Endodermal cell (in vitro differentiated cells): ENCODE results near the gene SLC36A4. TPM values are rescaled to one million over a fixed set of nuclear protein-coding genes. Genes with fewer than 3 reads are reported as not detected.

Experiments
- DNase-seq: peaks from one replicate; pipeline ENCODE4 v3.0.0-alpha.2; 2017
- H3K27ac ChIP-seq: 2 replicates; pipeline ENCODE4 v1.5.1; 2013; ENCODE audit warnings: mild to moderate bottlenecking, low read depth, low read length, moderate library complexity
- H3K27me3 ChIP-seq: 2 replicates; pipeline ENCODE4 v1.6.1; 2013; ENCODE audit warnings: mild to moderate bottlenecking, low read length, moderate library complexity; ENCODE audit not compliant: insufficient read depth, control insufficient read depth, poor library complexity, severe bottlenecking
- H3K36me3 ChIP-seq: 2 replicates; pipeline ENCODE4 v1.7.0; 2013; ENCODE audit warnings: mild to moderate bottlenecking, low read length, moderate library complexity; ENCODE audit not compliant: control insufficient read depth, insufficient read depth
- H3K4me1 ChIP-seq: one replicate; pipeline ENCODE4 v1.7.0; 2013; ENCODE audit warnings: low read length; ENCODE audit not compliant: control insufficient read depth, insufficient read depth
- H3K4me3 ChIP-seq: 2 replicates; pipeline ENCODE4 v1.5.1; 2013; ENCODE audit warnings: mild to moderate bottlenecking, low read length, moderate library complexity
- H3K9ac ChIP-seq: 2 replicates; pipeline ENCODE4 v1.6.1; 2013; ENCODE audit warnings: mild to moderate bottlenecking, low read length, moderate library complexity; ENCODE audit not compliant: poor library complexity, severe bottlenecking; ENCODE audit errors: extremely low read depth
- H3K9me3 ChIP-seq: 2 replicates; pipeline ENCODE4 v1.6.1; 2013; ENCODE audit warnings: mild to moderate bottlenecking, low read length, moderate library complexity; ENCODE audit not compliant: control insufficient read depth
- H3K27ac Mint-ChIP-seq: 2 replicates; pipeline ENCODE4 v1.8.0; 2020; ENCODE audit warnings: mixed read lengths
- H3K27me3 Mint-ChIP-seq: 2 replicates; pipeline ENCODE4 v1.8.0; 2021; ENCODE audit warnings: mild to moderate bottlenecking, mixed read lengths; ENCODE audit not compliant: insufficient read depth
- H3K36me3 Mint-ChIP-seq: 2 replicates; pipeline ENCODE4 v1.8.0; 2020; ENCODE audit warnings: low read depth, mixed read lengths
- H3K4me1 Mint-ChIP-seq: 2 replicates; pipeline ENCODE4 v1.8.0; 2020; ENCODE audit warnings: mixed read lengths
- H3K4me3 Mint-ChIP-seq: 2 replicates; pipeline ENCODE4 v1.8.0; 2020; ENCODE audit warnings: mild to moderate bottlenecking, moderate library complexity, mixed read lengths
- H3K9me3 Mint-ChIP-seq: 2 replicates; pipeline ENCODE4 v1.8.0; 2020; ENCODE audit warnings: mild to moderate bottlenecking, mixed read lengths
- CTCF ChIP-seq: fragments of 200-600 bp; sonication (generic); conservative IDR thresholded peaks from 2 replicates; pipeline ENCODE4 v1.5.0; 2021; ENCODE audit warnings: antibody characterized with exemption, mild to moderate bottlenecking
- WGBS, 2 experiments: methylation state at CpG; one replicate each; pipeline versions ENCODE4 v1.1.5 to v1.1.7; 2013; ENCODE audit warnings: missing lambda C conversion rate in 2 of 2, mixed read lengths in 1 of 2; ENCODE audit not compliant: insufficient coverage in 1 of 2, insufficient read length in 1 of 2; 5-methylcytosine and 5-hydroxymethylcytosine counted together
- total RNA-seq, 2 donors: library from RNA; stranded (reverse); fragmentation: NEBNext Ultra II Directional in 1 of 2; extraction: Animal tissue kit (Norgen Biotek cat#: 25700) in 1 of 2; gene quantifications; 2 replicates in 1 of 2; 3 replicates in 1 of 2; pipeline ENCODE4 v1.2.1, GENCODE V29; 2021

Gene SLC36A4
- total RNA-seq, 2 donors from 2014 or later: 31.7 to 47.5 TPM

DNA sequence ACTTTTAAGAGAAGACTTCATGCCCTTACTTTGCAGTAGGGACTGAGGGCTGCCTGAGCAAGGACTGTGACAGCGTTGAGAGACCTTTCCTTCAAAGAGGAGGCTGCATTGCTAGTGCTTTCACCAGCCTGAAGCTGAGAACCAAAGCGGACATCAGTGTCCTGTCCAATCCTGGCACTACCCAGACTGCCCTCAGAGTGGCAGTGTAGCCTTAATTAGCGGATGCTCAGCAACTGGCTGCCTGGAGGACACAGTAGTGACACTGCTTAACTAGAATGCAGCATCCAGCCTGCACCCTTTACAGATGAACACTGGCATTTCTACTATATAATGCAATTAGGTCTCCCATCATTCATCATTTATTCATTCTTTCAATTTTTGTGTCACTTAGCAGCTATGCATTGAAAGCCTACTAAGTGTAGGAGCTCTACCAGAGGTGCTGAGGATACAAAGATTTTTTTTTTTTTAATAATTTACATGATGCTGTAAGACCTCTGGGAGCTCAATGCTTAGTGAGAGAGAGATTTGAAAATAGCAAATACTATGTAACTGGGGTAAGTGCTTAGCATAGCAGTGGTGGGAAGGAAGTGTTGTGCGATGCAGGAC lies 36.9 kb upstream of the SLC36A4 start:
- Histone ChIP-seq H3K4me3 (no peak overlapping the region), H3K4me1 (peaks cover 3% of the 10 kb centered on the region), H3K9ac (no peak overlapping the region), H3K9me3 (no peaks in the 10 kb centered on the region), H3K27ac (no peak overlapping the region), H3K36me3 (no peaks in the 10 kb centered on the region), H3K27me3 (peaks cover 25% of the 10 kb centered on the region)
- peak; percentile 94 for DNase-seq
- WGBS, 2 experiments: 25 to 32% methylated on average over 4 of the region's 4 CpGs
- Mint-ChIP-seq H3K9me3 (no peaks in the 10 kb centered on the region), H3K4me3 (no peak overlapping the region), H3K27ac (no peak overlapping the region), H3K27me3 (peaks cover 26% of the 10 kb centered on the region), H3K4me1 (peaks cover 16% of the 10 kb centered on the region), H3K36me3 (no peaks in the 10 kb centered on the region)
- peak; percentile 94 for TF ChIP-seq CTCF

- peaks cover 2% of the 10 kb centered on the region for H3K4me1 Mint-ChIP-seq
- no peaks in the 10 kb centered on the region for H3K9me3 Mint-ChIP-seq
- Histone ChIP-seq H3K9me3 (no peaks in the 10 kb centered on the region), H3K36me3 (no peaks in the 10 kb centered on the region), H3K27me3 (peaks cover 25% of the 10 kb centered on the region), H3K4me3 (no peak overlapping the region), H3K27ac (no peak overlapping the region), H3K9ac (no peak overlapping the region), H3K4me1 (no peaks in the 10 kb centered on the region)
- 96% methylated on average over 1 of the region's 1 CpG; no CpG with 5 or more reads in 1 of the 2 experiments for WGBS, 2 experiments
- H3K27me3 Mint-ChIP-seq: peaks cover 22% of the 10 kb centered on the region
- H3K36me3 Mint-ChIP-seq: no peaks in the 10 kb centered on the region
- DNase-seq: no peak
- no peak for TF ChIP-seq CTCF
- no peak overlapping the region for H3K4me3 Mint-ChIP-seq
- H3K27ac Mint-ChIP-seq: no peak overlapping the region
Measured at GRCh38 chr11:93229876-93230275, 32.1 kb upstream of the SLC36A4 start.

DNA sequence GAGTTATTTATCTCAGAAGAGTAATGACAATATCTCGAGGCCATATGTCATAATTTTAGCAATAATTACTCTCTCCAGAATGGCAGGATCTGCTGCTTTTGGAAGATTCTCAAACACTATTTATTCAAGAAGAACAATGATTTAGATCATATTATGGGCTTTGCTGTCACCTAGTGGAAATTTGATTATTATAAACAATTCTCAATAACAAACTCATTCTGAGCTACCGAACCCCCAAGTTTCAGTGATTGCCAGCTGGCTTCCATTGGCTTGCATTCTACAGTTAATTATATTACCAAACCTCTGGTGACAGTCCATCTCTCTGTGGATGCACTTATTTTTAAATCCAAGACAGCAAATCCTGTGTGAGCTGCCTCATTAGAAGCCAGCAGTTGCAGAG lies 27.9 kb upstream of the SLC36A4 start:
- no peaks in the 10 kb centered on the region for H3K27me3 ChIP-seq
- no peaks in the 10 kb centered on the region for H3K4me1 Mint-ChIP-seq
- no peak overlapping the region for H3K4me3 Mint-ChIP-seq
- 67 to 70% methylated on average over 1 to 2 of the region's 2 CpGs for WGBS, 2 experiments
- H3K4me3 ChIP-seq: no peak overlapping the region
- H3K27ac ChIP-seq: no peak overlapping the region
- no peak for DNase-seq
- H3K9me3 ChIP-seq: no peaks in the 10 kb centered on the region
- H3K36me3 ChIP-seq: no peaks in the 10 kb centered on the region
- TF ChIP-seq CTCF: no peak
- H3K27me3 Mint-ChIP-seq: no peaks in the 10 kb centered on the region
- no peak overlapping the region for H3K9ac ChIP-seq
- H3K36me3 Mint-ChIP-seq: no peaks in the 10 kb centered on the region
- no peak overlapping the region for H3K27ac Mint-ChIP-seq
- H3K9me3 Mint-ChIP-seq: no peaks in the 10 kb centered on the region
- H3K4me1 ChIP-seq: no peaks in the 10 kb centered on the region
